ENCODE data around the gene CFAP100. TPM values are rescaled to one million over a fixed set of nuclear protein-coding genes. Genes with fewer than 3 reads are reported as not detected.

Gene CFAP100
- total RNA-seq, 1 experiment from 2014 or later, result not detected

GRCh38 chr3:126389112-126389793 lies 5.5 kb upstream of the CFAP100 start:
- H3K27ac ChIP-seq, result no peak overlapping the region
- CTCF ChIA-PET, result interaction anchor here (0.6 to 1.2 kb wide), 6 partner anchors 31 to 364 kb away, joined by 3 to 15 read pairs (median 5); no protein-coding TSS in a partner anchor
- no peaks in the 10 kb centered on the region for H3K36me3 ChIP-seq (ENCODE audit: low read depth)
- POLR2A ChIA-PET (ENCODE audit: unreplicated experiment), result interaction anchor here (0.6 kb wide), 2 partner anchors 87 to 190 kb away, joined by 3 to 10 read pairs; partner anchors contain the start of gene ZXDC
- peak; percentile 77 for TF ChIP-seq CTCF (conservative IDR thresholded peaks at IDR 0.05)
- TF ChIP-seq EZH2 (IDR thresholded peaks at IDR 0.05; ENCODE audit: low read depth), result no peak
- no TSS peak for BruUV-seq (replicated peaks)
- intact Hi-C loops (cut with micrococcal nuclease; ENCODE audit: unreplicated experiment), result loop anchor here (1.0 to 5.0 kb wide), 7 partner anchors 86 to 417 kb away; partner anchors contain the start of gene ZXDC
- H4K20me1 ChIP-seq (ENCODE audit: insufficient read depth), result no peaks in the 10 kb centered on the region
- peak overlapping the region; percentile 91 for H2AFZ ChIP-seq
- H3F3A ChIP-seq (ENCODE audit: insufficient read depth, low read depth), result no peaks in the 10 kb centered on the region
- no peaks in the 10 kb centered on the region for H3K79me2 ChIP-seq (ENCODE audit: low read depth)
- peak; percentile 85 to 89 for DNase-seq
- 0 out of 2 replicates have a peak, but pooled peaks cover 11% of the 10 kb centered on the region for H3K4me1 ChIP-seq (replicated peaks; ENCODE audit: insufficient read depth)
- no peaks in the 10 kb centered on the region for H3K9me3 ChIP-seq (ENCODE audit: insufficient read depth, low read depth)
- no peaks in the 10 kb centered on the region for H3K27me3 ChIP-seq (ENCODE audit: insufficient read depth, low read depth)
- no peaks in the 10 kb centered on the region for H3K9me2 ChIP-seq (ENCODE audit: insufficient read depth)
- H3K4me3 ChIP-seq, result peak overlapping the region; percentile 60; the same call in 1 of the 2 replicates
- H3K4me2 ChIP-seq, result peak overlapping the region; percentile 94

GRCh38 chr3:126389794-126390146 lies 4.9 kb upstream of the CFAP100 start:
- H3K4me3 ChIP-seq, result peak overlapping the region; percentile 60; the same call in 1 of the 2 replicates
- ChIA-PET POLR2A (ENCODE audit: unreplicated experiment) (interaction anchor here (0.6 kb wide), 1 partner anchor 191 kb away, joined by 10 read pairs; no protein-coding TSS in a partner anchor), CTCF (interaction anchor here (0.7 to 1.2 kb wide), 2 partner anchors 83 to 363 kb away, joined by 3 to 4 read pairs; no protein-coding TSS in a partner anchor)
- 0 out of 2 replicates have a peak, but pooled peaks cover 11% of the 10 kb centered on the region for H3K4me1 ChIP-seq (replicated peaks; ENCODE audit: insufficient read depth)
- H2AFZ ChIP-seq, result peak overlapping the region; percentile 91
- H4K20me1 ChIP-seq (ENCODE audit: insufficient read depth), result no peaks in the 10 kb centered on the region
- peak overlapping the region; percentile 94 for H3K4me2 ChIP-seq
- intact Hi-C loops (cut with micrococcal nuclease; ENCODE audit: unreplicated experiment), result loop anchor here (1.0 to 5.0 kb wide), 7 partner anchors 85 to 417 kb away; partner anchors contain the start of gene ZXDC
- no TSS peak for BruUV-seq (replicated peaks)
- no peak for DNase-seq
- no peaks in the 10 kb centered on the region for H3K9me2 ChIP-seq (ENCODE audit: insufficient read depth)
- no peaks in the 10 kb centered on the region for H3F3A ChIP-seq (ENCODE audit: insufficient read depth, low read depth)
- TF ChIP-seq CTCF (conservative IDR thresholded peaks at IDR 0.05) (no peak), EZH2 (IDR thresholded peaks at IDR 0.05; ENCODE audit: low read depth) (no peak)
- no peaks in the 10 kb centered on the region for H3K27me3 ChIP-seq (ENCODE audit: insufficient read depth, low read depth)
- no peak overlapping the region for H3K27ac ChIP-seq
- H3K36me3 ChIP-seq (ENCODE audit: low read depth), result no peaks in the 10 kb centered on the region
- no peaks in the 10 kb centered on the region for H3K79me2 ChIP-seq (ENCODE audit: low read depth)
- H3K9me3 ChIP-seq (ENCODE audit: insufficient read depth, low read depth), result no peaks in the 10 kb centered on the region

GRCh38 chr3:126390201-126390600 lies 4.5 kb upstream of the CFAP100 start:
- intact Hi-C loops (cut with micrococcal nuclease; ENCODE audit: unreplicated experiment), result no loop called here
- no peaks in the 10 kb centered on the region for H3K27me3 ChIP-seq (ENCODE audit: insufficient read depth, low read depth)
- CTCF ChIA-PET, result interaction anchor here (0.7 to 1.2 kb wide), 2 partner anchors 82 to 363 kb away, joined by 3 to 4 read pairs; no protein-coding TSS in a partner anchor

More at GRCh38 chr3:126390201-126390600, 4.5 kb upstream of the CFAP100 start:
- H4K20me1 ChIP-seq (ENCODE audit: insufficient read depth), result no peaks in the 10 kb centered on the region
- H3K79me2 ChIP-seq (ENCODE audit: low read depth), result no peaks in the 10 kb centered on the region
- TF ChIP-seq EZH2 (IDR thresholded peaks at IDR 0.05; ENCODE audit: low read depth), result no peak
- no peak for TF ChIP-seq CTCF (conservative IDR thresholded peaks at IDR 0.05)
- no TSS peak for BruUV-seq (replicated peaks)
- H3K27ac ChIP-seq, result no peak overlapping the region
- no peaks in the 10 kb centered on the region for H3K36me3 ChIP-seq (ENCODE audit: low read depth)
- no peak overlapping the region for H3K4me3 ChIP-seq
- DNase-seq, result no peak
- H3K4me2 ChIP-seq, result no peak overlapping the region
- H3K4me1 ChIP-seq (replicated peaks; ENCODE audit: insufficient read depth), result 0 out of 2 replicates have a peak, but pooled peaks cover 11% of the 10 kb centered on the region
- H3K9me2 ChIP-seq (ENCODE audit: insufficient read depth), result no peaks in the 10 kb centered on the region
- no peak overlapping the region for H2AFZ ChIP-seq
- H3F3A ChIP-seq (ENCODE audit: insufficient read depth, low read depth), result no peaks in the 10 kb centered on the region
- POLR2A ChIA-PET (ENCODE audit: unreplicated experiment), result interaction anchor here (0.6 kb wide), 1 partner anchor 191 kb away, joined by 10 read pairs; no protein-coding TSS in a partner anchor
- no peaks in the 10 kb centered on the region for H3K9me3 ChIP-seq (ENCODE audit: insufficient read depth, low read depth)

Data from PC-9 (cell line).